Subcutaneous adipose tissue (tissue), 4 donors: ENCODE data around the gene HDAC3. TPM values are rescaled to one million over a fixed set of nuclear protein-coding genes. Genes with fewer than 3 reads are reported as not detected.

Experiments used
- total RNA-seq, 4 donors: library from RNA; depleted of rRNA; stranded (reverse); fragments of >200 nt; gene quantifications; one replicate each; pipeline ENCODE4 v1.1.0, GENCODE V29; 2016
- TF ChIP-seq, protein P1 (sequence below): fragments of 450-650 bp; IDR thresholded peaks from one replicate; pipeline ENCODE4 v1.5.1; 2016; ENCODE audit warnings: low read depth, mild to moderate bottlenecking, control low read depth, antibody characterized with exemption, moderate library complexity

HDAC3 gene
- total RNA-seq, 4 donors from 2014 or later = 37.7 to 49.1 (median 40.3) TPM

GRCh38 chr5:141668601-141669265 is 32.1 kb upstream of the HDAC3 start:
- TF ChIP-seq, protein P1, sequence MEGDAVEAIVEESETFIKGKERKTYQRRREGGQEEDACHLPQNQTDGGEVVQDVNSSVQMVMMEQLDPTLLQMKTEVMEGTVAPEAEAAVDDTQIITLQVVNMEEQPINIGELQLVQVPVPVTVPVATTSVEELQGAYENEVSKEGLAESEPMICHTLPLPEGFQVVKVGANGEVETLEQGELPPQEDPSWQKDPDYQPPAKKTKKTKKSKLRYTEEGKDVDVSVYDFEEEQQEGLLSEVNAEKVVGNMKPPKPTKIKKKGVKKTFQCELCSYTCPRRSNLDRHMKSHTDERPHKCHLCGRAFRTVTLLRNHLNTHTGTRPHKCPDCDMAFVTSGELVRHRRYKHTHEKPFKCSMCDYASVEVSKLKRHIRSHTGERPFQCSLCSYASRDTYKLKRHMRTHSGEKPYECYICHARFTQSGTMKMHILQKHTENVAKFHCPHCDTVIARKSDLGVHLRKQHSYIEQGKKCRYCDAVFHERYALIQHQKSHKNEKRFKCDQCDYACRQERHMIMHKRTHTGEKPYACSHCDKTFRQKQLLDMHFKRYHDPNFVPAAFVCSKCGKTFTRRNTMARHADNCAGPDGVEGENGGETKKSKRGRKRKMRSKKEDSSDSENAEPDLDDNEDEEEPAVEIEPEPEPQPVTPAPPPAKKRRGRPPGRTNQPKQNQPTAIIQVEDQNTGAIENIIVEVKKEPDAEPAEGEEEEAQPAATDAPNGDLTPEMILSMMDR = no peak

DNA sequence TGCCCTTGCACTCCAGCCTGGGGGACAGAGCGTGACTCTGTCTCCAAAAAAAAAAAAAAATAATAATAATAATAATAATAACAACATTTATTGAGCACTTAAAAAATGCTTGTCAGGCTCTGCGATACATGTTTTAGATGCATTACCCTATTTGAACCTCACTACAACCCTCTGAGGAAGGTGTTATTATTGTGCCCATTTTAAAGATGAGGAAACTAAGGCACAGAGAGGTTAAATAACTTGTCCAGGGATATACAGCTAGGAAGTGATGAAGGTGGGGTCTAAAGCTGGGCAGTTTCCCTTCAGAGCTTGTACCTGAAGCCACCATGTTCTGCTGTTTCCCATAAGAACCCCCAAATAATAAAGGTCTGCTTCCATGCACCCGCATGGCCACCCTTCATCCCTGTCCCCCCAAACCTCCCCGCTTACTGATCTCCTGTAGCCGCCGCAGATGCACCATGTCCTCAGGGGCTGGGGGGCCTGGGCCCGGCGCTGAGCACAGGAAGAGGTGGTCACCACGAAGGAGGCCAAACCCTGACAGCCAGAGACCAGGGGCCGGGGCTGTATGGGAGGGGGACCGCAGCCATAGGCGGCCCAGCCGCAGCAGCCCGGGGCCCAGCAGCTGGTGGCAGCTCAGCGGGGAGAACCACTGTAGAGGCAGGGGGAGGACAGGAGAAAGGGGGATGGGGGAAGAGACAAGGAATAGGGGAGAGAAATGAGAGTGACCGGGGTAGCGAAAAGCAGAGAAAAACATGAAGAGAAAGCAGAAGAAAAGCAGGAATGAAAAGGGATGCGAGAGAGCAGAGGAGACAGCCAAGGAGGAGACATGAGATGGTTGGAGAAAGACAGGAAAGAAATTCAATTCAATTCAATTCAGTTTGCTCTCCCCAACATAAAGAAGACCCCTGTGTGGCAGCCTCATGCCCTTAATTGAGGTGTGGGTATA is 29.6 kb upstream of the HDAC3 start:
- TF ChIP-seq, protein P1 = no peak

DNA sequence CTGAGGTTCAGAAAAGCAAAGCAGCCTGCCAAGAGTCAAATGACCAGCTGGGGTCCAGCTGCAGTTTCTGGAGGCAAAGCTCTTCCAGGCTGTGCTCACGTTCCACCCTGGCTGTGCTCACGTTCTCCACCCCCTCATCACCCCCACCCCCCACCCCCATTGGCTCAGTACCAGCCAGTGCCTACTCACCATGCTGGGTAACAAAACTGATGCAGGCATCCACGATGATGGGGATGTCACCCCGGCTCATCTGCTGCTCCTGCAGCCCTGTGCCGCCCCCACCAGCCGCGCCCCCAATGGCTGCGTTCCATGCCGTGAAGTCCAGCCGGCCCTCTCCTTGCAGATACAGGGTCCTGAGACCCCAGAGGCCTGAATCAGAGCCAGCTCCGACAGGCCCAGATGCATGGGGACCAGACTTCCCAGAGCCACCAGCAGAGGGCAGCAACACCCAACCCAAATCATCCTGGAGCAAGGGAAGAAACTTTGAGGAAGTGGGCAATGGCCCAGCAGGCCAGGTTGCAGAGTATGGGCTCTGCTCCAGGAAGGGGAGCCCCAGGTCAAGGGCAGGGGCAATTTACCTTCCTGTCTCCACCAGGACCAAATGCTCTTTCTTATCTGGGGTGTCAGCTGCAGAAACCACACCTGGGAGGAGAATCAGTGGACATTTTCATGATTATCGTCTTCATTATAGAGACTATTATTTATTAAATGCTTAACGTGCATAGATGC is 28.2 kb upstream of the HDAC3 start:
- TF ChIP-seq, protein P1 = no peak

GRCh38 chr5:141663506-141663905 is 26.9 kb upstream of the HDAC3 start:
- TF ChIP-seq, protein P1 = no peak

- TF ChIP-seq, protein P1 = no peak
Measured at GRCh38 chr5:141662028-141662427, 25.4 kb upstream of the HDAC3 start.

DNA sequence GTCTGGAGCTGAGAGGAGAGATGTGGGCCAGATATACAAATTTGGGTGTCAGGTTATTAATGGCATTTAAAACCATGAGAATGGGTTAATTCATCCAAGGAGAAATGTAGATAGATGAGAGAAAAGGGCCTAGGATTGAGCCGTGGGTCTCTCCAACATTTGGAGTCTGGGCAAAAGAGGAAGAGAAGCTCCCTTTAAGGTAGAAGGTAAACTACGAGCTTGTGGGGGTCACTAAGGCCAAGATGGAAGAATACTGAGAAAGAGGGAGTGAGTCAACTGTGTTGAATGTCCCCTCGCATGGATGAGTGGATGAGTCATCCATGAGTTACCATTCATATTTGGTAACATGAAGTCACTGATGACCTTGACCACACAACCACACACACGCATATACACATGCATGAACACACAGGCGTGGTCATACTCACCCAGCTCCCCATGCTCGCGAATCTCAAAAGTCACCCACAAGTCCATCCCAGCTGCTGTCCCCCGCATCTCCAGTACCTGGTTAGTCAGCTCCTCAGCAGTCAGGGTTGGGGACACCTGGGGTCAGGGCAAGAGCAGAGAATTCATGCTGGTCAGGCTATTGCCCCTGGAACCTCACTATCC is 21.4 kb upstream of the HDAC3 start:
- TF ChIP-seq, protein P1 = no peak

DNA sequence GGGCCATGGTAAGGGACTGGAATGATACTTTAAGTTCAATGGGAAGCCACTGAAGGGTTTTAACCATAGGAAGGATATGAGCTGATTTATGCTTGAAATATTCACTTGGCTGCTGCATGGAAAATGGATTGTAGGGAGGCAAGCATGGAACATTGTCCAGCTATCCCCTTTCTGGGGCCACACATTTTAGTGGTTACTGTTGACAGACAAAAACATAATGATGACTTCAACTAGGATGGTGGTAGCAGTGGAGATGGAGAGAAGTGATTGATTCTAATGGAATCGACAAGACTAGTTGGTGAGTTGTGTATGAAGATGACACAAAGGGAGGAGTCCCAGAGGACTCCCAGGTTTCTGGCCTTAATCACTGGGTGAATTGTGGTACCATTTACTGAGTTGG is 20.8 kb upstream of the HDAC3 start:
- TF ChIP-seq, protein P1 = no peak
